Colon (tissue), 2 donors: Measurements from ENCODE around the gene TEX51.

Experiments used
- FAIRE-seq: peaks from 2 replicates; lab custom pipeline; 2012; peaks lifted over from hg19 to GRCh38; lab: Jason Lieb, UNC
- donor health status: control.
- donor health status: control.

Gene TEX51

GRCh38 chr2:126893606-126894005 lies 5.1 kb upstream of the TEX51 start:
- FAIRE-seq: no peak

DNA sequence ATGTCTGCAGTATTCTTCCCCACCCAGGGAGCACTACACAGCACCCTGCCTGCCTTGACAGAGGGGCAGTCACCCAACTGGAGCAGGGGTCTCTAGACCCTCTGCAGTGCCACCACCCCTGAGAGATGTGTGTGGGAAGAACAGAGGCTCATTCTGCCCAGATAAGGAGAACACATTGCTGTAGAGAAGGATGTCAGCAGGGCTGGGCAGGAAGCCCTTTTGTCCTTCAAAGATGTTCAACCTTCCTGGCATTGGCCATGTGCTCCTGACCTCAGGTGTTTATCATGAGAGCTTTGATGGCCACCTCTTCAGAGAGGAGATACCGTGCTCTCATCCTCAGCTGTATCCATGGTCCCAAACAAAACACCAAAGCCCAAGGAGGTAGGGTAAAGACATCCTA lies 4.6 kb upstream of the TEX51 start:
- no peak for FAIRE-seq

DNA sequence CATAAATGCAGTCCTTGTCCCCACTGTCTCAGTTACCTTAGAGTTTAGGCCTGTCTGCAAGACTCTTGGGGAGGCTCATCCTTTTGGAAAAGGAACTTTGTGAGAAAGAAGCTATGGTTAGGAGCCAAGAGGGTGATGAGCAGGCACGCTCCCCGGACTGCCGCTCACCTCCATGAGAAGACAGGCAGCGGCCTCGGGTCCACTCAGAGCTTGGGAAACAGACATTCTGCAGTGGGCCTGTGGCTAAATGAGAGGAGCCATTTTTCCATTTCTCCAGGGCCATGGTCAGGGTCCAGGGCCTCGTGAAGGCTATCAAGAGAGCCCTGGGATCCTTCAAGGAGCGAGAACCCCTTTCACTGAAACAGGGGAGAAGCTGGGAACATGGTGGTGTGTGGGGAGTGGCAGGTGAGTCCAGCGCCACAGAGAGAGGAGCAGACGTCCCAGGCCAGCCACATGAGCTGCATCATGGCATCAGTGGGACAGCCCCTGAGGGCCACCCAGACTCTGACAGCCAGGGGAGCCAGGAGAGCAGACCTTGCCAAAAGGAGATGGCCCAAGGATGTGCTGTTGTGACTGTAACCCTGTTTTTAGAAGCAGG lies 4.0 kb upstream of the TEX51 start:
- FAIRE-seq: no peak

DNA sequence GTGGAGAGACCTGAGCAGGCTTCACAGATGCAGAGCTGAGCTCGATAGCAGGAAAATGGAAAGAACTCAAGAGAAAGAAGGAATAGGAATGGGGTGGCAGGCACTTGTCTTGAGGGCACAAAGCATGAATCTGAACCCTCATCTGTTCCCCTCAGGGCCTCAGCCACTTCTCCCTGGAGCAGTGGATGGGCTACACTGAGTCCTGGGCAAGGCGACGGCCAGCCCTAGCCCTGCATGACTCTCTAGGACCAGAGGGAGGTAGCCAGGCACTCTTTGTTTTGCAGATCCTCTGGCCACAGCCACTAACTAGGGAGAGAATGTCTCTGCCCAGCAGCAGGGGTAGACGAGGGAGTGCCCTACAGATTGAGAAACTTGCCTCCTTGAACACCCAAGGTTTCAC lies 3.4 kb upstream of the TEX51 start:
- FAIRE-seq: no peak

- FAIRE-seq: no peak
Measured at GRCh38 chr2:126896471-126896870, 2.2 kb upstream of the TEX51 start.

GRCh38 chr2:126899616-126900185 lies 1.0 kb downstream of the TEX51 start:
- FAIRE-seq: no peak

DNA sequence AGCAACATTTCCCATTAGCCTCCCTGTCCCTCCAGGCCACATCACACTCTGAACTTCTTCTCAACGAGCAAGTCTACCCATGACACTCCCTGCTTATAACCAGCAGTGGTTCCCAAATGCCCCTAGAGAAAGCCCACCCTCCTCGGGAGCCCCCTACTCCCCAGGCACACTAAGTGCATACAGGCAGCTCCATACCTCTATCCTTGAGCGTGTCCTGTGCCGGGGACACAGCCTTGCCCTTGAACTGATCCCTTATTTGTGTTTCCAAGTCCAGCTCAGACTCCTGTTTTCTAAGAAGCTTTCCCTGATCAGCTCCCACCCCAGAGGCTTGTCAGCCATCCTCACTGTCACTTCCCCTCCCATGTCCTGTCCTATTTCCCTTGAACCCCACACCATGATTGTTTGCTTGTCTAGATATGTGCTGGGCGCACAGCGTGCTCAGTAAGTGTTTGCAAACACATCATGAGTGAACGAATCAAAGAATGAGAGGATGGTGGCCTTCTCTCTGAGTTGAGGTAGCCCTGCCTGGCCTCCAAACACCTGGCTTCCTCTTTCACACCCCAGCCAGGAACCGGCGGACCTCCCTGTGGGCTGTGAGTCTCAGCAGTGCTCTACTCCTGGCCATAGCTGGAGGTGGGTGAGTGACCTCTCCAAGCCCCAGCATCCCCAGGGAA lies 2.1 kb downstream of the TEX51 start:
- FAIRE-seq: no peak

GRCh38 chr2:126901459-126901858 lies 2.8 kb downstream of the TEX51 start:
- FAIRE-seq: no peak

DNA sequence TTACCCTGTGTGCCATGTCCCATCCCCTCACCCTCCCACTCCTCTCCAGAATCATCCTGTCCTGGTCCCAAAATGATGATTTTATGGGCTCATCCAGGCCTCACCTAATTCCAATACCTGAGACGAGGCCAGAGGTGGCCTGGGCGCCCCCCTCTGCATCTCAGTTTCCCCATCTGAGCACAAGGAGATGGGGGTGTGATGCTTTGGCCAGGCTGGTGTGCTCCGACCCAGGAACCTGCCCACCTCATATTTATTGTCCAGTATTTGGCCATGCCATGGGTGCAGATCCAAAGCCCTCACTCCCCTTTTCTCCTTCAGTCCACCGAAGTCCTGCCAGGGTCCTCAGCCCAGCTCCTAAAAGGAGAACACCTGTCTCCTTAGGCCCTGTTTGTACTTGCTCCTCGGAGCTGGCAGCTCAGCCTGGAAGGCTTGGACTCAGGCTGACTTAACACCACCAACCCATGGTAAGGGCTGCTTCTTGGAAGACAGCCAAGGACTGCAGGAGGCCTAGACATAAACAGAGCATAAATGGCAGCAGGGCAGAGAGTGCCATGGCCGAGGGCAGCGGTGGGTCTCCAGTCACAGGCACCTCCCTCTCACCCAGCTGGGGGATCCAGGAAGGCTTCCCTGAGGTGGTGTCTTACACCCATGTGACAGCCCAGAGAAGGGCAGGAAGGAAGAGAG lies 3.6 kb downstream of the TEX51 start:
- no peak for FAIRE-seq

DNA sequence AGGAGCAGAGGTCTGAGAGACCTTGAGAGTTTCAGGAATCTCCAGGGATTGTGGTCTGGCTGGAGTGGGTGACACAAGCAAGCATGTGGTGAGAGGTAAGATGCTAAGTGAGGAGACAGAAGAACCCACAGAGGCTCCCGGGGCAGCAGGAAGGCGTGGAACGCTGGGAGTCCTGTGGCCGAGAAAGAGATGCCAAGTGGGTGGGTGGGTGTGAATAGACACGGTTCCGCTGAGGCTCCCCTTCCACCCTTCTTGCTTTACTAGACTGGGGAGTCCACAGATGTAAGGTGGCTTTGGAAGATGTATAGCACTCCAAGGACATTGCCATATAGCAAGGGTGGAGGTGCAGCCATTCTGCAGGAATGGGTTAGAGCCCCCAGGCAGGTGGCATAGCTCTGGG lies 4.2 kb downstream of the TEX51 start:
- no peak for FAIRE-seq

DNA sequence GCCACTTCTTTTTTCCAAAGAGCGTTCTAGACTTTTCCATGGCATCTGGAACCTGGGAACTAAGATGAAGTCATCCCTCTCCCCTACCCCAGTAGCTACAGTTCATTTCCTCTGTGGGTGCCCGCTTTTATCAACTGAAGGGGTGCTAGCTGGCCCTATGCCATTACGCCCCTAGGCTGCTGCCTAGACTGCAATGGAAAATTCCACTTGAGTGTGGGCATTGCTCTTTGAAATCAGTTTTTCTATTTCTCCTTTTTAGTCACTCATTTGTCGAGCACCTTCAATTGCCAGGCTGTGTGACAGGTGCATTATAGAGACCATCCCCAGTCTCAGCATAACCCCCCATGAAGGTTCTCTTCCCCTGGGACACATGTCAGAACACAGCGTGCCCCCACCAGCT lies 7.3 kb downstream of the TEX51 start:
- no peak for FAIRE-seq

DNA sequence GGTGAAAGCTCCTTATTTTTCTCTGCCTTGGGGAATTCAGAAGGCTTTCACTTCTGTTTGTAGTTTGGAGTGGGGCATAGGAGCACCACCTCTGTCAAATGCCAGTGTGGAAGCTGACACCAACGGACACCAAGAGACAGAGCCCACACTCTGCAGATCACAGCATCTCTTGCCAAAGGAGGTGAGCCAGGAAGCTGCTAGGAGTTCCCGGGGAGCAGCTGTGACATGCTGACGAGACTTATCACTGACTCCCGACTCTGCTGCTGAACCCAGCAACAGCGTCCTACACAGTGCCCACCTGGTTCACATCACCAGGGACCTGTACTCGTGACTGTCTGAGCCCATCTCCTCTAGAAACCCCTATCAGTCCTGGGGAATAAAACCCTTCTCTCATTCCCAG lies 8.1 kb downstream of the TEX51 start:
- FAIRE-seq: no peak

- FAIRE-seq: no peak
Measured at GRCh38 chr2:126907671-126908070, 9.0 kb downstream of the TEX51 start.

GRCh38 chr2:126908721-126909177 lies 10.1 kb downstream of the TEX51 start:
- no peak for FAIRE-seq

- no peak for FAIRE-seq
Measured at GRCh38 chr2:126909366-126909765, 10.7 kb downstream of the TEX51 start.

DNA sequence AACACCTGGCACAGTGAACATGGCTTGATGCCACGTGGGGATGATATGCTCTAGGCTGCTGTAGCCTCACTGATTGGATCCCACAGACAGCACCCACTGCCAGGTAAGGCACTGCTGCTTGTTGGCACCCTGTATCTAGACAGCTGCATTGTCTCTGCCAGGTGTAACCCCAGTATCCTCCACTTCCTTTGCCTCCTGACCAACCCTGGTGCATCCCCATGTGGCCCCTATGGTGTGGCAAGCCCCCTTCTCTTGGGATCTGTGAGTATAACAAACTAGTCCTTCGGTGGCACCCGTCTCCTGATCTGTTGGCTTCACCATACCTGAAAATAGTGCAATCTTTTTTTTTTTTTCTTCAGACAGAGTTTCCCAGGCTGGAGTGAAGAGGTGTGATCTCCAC lies 11.1 kb downstream of the TEX51 start:
- no peak for FAIRE-seq

- FAIRE-seq: no peak
Measured at GRCh38 chr2:126910637-126911036, 11.9 kb downstream of the TEX51 start.

DNA sequence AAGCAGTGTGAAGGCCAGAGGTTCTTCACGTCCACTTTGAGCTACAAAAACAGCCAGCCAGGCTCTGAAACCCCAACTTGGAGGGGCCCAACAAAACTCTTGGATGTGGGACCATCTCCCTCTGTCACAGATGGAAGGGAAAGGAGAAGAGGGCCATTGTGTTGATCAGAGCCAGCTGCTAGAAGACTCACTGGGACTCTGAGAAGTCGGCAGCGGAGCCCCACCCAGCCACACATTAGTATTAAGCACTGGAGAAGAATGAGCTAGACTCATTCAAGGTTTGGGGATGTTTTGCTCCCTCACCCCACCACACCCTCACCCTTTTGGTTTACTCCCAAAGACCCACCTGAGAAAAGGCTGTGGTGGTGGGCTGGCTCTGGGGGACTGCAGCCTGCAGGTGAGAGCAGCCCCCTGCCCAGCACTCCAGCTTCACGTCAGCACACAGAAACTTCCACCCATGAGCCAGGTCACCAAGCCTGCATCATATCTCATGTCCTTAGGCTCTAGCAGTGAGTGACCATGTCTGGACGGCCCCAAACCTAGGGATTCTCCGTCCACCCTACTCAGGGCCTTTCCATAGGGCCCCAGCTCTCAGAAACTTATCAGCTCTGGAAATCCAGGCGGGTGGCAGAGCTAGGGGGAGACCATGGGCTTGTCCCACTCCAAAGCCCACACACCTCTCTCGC lies 12.6 kb downstream of the TEX51 start:
- no peak for FAIRE-seq

- FAIRE-seq: no peak
Measured at GRCh38 chr2:126912201-126912600, 13.5 kb downstream of the TEX51 start.

- FAIRE-seq: no peak
Measured at GRCh38 chr2:126913329-126913728, 14.6 kb downstream of the TEX51 start.

GRCh38 chr2:126913881-126914615 lies 15.4 kb downstream of the TEX51 start:
- FAIRE-seq: no peak
